H1 (cell line): Measurements from ENCODE around the gene SEPTIN2. TPM values are rescaled to one million over a fixed set of nuclear protein-coding genes. Genes with fewer than 3 reads are reported as not detected.

Experiments
- CTCF ChIA-PET: fragments of 300-600 bp; sonication (Branson Sonifier 250); formaldehyde crosslinking; loops from one replicate; lab custom pipeline; 2021; ENCODE audit not compliant: partially characterized antibody; lab: Charles Lee
- POLR2A ChIA-PET: fragments of 300-600 bp; sonication (Branson Sonifier 250); formaldehyde crosslinking; loops from one replicate; lab custom pipeline; 2021; ENCODE audit warnings: inconsistent platforms; ENCODE audit not compliant: partially characterized antibody; lab: Charles Lee
- DNase-seq, 2 experiments: peaks; one replicate each; pipeline versions ENCODE4 v3.0.0 to v3.0.0-alpha.2; 2010 to 2022; ENCODE audit warnings: low spot score in 2 of 2, low read depth in 1 of 2, mixed read lengths in 1 of 2
- FAIRE-seq: peaks from 2 replicates; lab custom pipeline; 2011; peaks lifted over from hg19 to GRCh38; lab: Jason Lieb, UNC
- H2AFZ ChIP-seq: 2 replicates; pipeline ENCODE4 v1.8.1; 2012; ENCODE audit warnings: low read length, inconsistent platforms
- H2AK5ac ChIP-seq: 2 replicates; pipeline ENCODE4 v1.6.1; 2013; ENCODE audit warnings: low read depth, low read length
- H2BK120ac ChIP-seq: replicated peaks from 2 replicates; pipeline ENCODE3; 2013; ENCODE audit warnings: low read depth, low read length, inconsistent platforms
- H2BK12ac ChIP-seq: 2 replicates; pipeline ENCODE4 v1.6.1; 2013; ENCODE audit warnings: low read depth, low read length
- H2BK15ac ChIP-seq: 2 replicates; pipeline ENCODE4 v1.6.1; 2013; ENCODE audit warnings: low read length
- H2BK20ac ChIP-seq: 2 replicates; pipeline ENCODE4 v1.6.1; 2013; ENCODE audit warnings: low read length
- H2BK5ac ChIP-seq: 2 replicates; pipeline ENCODE4 v1.6.1; 2013; ENCODE audit warnings: low read depth, low read length
- H3K14ac ChIP-seq: 2 replicates; pipeline ENCODE4 v1.6.1; 2013; ENCODE audit warnings: inconsistent platforms; ENCODE audit not compliant: insufficient read length
- H3K18ac ChIP-seq: 2 replicates; pipeline ENCODE4 v1.6.1; 2013; ENCODE audit warnings: low read length; ENCODE audit errors: extremely low read depth
- H3K23ac ChIP-seq: 2 replicates; pipeline ENCODE4 v1.6.1; 2013; ENCODE audit warnings: inconsistent platforms; ENCODE audit not compliant: insufficient read length
- H3K23me2 ChIP-seq: 2 replicates; pipeline ENCODE4 v1.6.1; 2013; ENCODE audit warnings: low read depth, low read length
- H3K27ac ChIP-seq: 2 replicates; pipeline ENCODE4 v1.6.1; 2011; ENCODE audit warnings: low read depth, low read length, inconsistent platforms
- H3K27me3 ChIP-seq, 4 experiments: replicated peaks in 1 of 4; 1 replicate in 1 of 4; 2 replicates in 3 of 4; pipeline versions ENCODE4 v1.6.1 to v1.8.1; 2011 to 2013; ENCODE audit warnings: low read length in 3 of 4, mild to moderate bottlenecking in 3 of 4, inconsistent platforms in 2 of 4, mixed read lengths in 2 of 4, moderate library complexity in 1 of 4; ENCODE audit not compliant: control insufficient read depth in 3 of 4, insufficient read depth in 3 of 4; ENCODE audit errors: extremely low read depth in 1 of 4
- H3K36me3 ChIP-seq, 4 experiments: 2 replicates each; pipeline versions ENCODE4 v1.6.1 to v1.8.1; 2011 to 2013; ENCODE audit warnings: mild to moderate bottlenecking in 4 of 4, low read length in 3 of 4, moderate library complexity in 2 of 4, control low read depth in 1 of 4, inconsistent platforms in 1 of 4; ENCODE audit not compliant: insufficient read depth in 4 of 4, control insufficient read depth in 2 of 4
- H3K4ac ChIP-seq: replicated peaks from 2 replicates; pipeline ENCODE3; 2013; ENCODE audit warnings: low read length, low read depth, mixed read lengths, inconsistent platforms; ENCODE audit not compliant: insufficient read length
- H3K4me1 ChIP-seq, 4 experiments: replicated peaks in 1 of 4; 1 replicate in 1 of 4; 2 replicates in 3 of 4; pipeline versions ENCODE4 v1.6.1 to v1.8.1; 2011 to 2013; ENCODE audit warnings: low read length in 3 of 4, inconsistent platforms in 2 of 4, mixed read lengths in 1 of 4; ENCODE audit not compliant: insufficient read depth in 4 of 4, control insufficient read depth in 3 of 4
- H3K4me2 ChIP-seq, 2 experiments: 2 replicates each; pipeline versions ENCODE4 v1.6.1 to v1.8.1; 2011 to 2013; ENCODE audit warnings: low read depth in 2 of 2, low read length in 2 of 2, control low read depth in 1 of 2, inconsistent platforms in 1 of 2, mild to moderate bottlenecking in 1 of 2; ENCODE audit not compliant: insufficient read depth in 1 of 2
- H3K4me3 ChIP-seq, 4 experiments: fragments of 200-600, 300-600 bp in 1 of 4; sonication (generic), shearing (Covaris generic), sonication (Bioruptor Twin) in 1 of 4; 2 replicates each; pipeline versions ENCODE4 v1.5.1 to v1.8.1; 2011 to 2016; ENCODE audit warnings: low read length in 4 of 4, low read depth in 3 of 4, control low read depth in 2 of 4, inconsistent platforms in 2 of 4, mild to moderate bottlenecking in 2 of 4, mixed read lengths in 1 of 4, moderate library complexity in 1 of 4; ENCODE audit not compliant: insufficient read depth in 2 of 4; ENCODE audit errors: extremely low read depth in 1 of 4
- H3K56ac ChIP-seq: replicated peaks from 2 replicates; pipeline ENCODE3; 2013; ENCODE audit warnings: low read depth, mild to moderate bottlenecking, mixed read lengths, low read length, inconsistent platforms; ENCODE audit not compliant: insufficient read length
- H3K79me1 ChIP-seq: 2 replicates; pipeline ENCODE4 v1.6.1; 2013; ENCODE audit warnings: low read depth, low read length, control low read depth
- H3K79me2 ChIP-seq, 2 experiments: 2 replicates each; pipeline versions ENCODE4 v1.6.1 to v1.8.1; 2012 to 2013; ENCODE audit warnings: low read length in 2 of 2, mild to moderate bottlenecking in 2 of 2, inconsistent platforms in 1 of 2; ENCODE audit not compliant: insufficient read depth in 2 of 2, control insufficient read depth in 1 of 2
- H3K9ac ChIP-seq, 4 experiments: replicated peaks in 1 of 4; 1 replicate in 1 of 4; 2 replicates in 3 of 4; pipeline versions ENCODE4 v1.6.1 to v1.8.1; 2011 to 2013; ENCODE audit warnings: low read depth in 3 of 4, low read length in 3 of 4, control low read depth in 2 of 4, mild to moderate bottlenecking in 2 of 4, moderate library complexity in 2 of 4, inconsistent platforms in 1 of 4; ENCODE audit errors: extremely low read depth in 1 of 4
- H3K9me3 ChIP-seq, 2 experiments: 2 replicates each; pipeline versions ENCODE4 v1.6.1 to v1.8.1; 2012 to 2013; ENCODE audit warnings: mild to moderate bottlenecking in 2 of 2, moderate library complexity in 2 of 2, control low read depth in 1 of 2, inconsistent platforms in 1 of 2, low read depth in 1 of 2, low read length in 1 of 2, mixed read lengths in 1 of 2; ENCODE audit not compliant: insufficient read depth in 2 of 2
- H4K20me1 ChIP-seq, 2 experiments: replicated peaks in 1 of 2; 2 replicates each; pipeline versions ENCODE3 to v1.8.1; 2011 to 2013; ENCODE audit warnings: inconsistent platforms in 2 of 2, low read length in 2 of 2, mild to moderate bottlenecking in 1 of 2; ENCODE audit not compliant: insufficient read depth in 2 of 2, control insufficient read depth in 1 of 2
- H4K5ac ChIP-seq: 2 replicates; pipeline ENCODE4 v1.6.1; 2013; ENCODE audit warnings: low read length, low read depth, mixed read lengths, inconsistent platforms; ENCODE audit not compliant: insufficient read length
- H4K8ac ChIP-seq: 2 replicates; pipeline ENCODE4 v1.8.0; 2013; ENCODE audit warnings: mild to moderate bottlenecking, moderate library complexity, low read length, inconsistent platforms; ENCODE audit not compliant: insufficient read depth; ENCODE audit errors: extremely low read depth
- H4K91ac ChIP-seq: replicated peaks from 2 replicates; pipeline ENCODE3; 2013; ENCODE audit warnings: low read length, mixed read lengths, inconsistent platforms; ENCODE audit not compliant: insufficient read length
- BACH1 ChIP-seq: IDR thresholded peaks from 2 replicates; pipeline ENCODE4 v1.6.1; 2012; ENCODE audit warnings: low read length, improper control_type of control experiment
- BRCA1 ChIP-seq: IDR thresholded peaks from 2 replicates; pipeline ENCODE4 v1.6.1; 2012; ENCODE audit warnings: low read depth, low read length, improper control_type of control experiment
- GTF2F1 ChIP-seq: IDR thresholded peaks from 2 replicates; pipeline ENCODE4 v1.6.1; 2012; ENCODE audit warnings: low read depth, low read length, improper control_type of control experiment, borderline replicate concordance
- MAFK ChIP-seq: IDR thresholded peaks from 2 replicates; pipeline ENCODE4 v1.6.1; 2012; ENCODE audit warnings: low read depth, mild to moderate bottlenecking, improper control_type of control experiment, low read length
- POLR2AphosphoS5 ChIP-seq: IDR thresholded peaks from 2 replicates; pipeline ENCODE4 v1.6.1; 2011; ENCODE audit warnings: low read depth, low read length
- SIN3A ChIP-seq, 2 experiments: IDR thresholded peaks in 1 of 2; conservative IDR thresholded peaks in 1 of 2; 2 replicates each; pipeline ENCODE4 v1.6.1; 2011 to 2012; ENCODE audit warnings: low read length in 2 of 2, improper control_type of control experiment in 1 of 2, low read depth in 1 of 2, mild to moderate bottlenecking in 1 of 2
- SUZ12 ChIP-seq: fragments of 200-600 bp; sonication (generic); IDR thresholded peaks from 2 replicates; pipeline ENCODE4 v1.6.1; 2012; ENCODE audit warnings: mild to moderate bottlenecking, inconsistent platforms, low read length, moderate library complexity, mixed read lengths
- TAF7 ChIP-seq: optimal IDR thresholded peaks from 2 replicates; pipeline ENCODE3; 2011; ENCODE audit warnings: low read depth, mild to moderate bottlenecking, inconsistent platforms, low read length, moderate library complexity, borderline replicate concordance
- TBP ChIP-seq: IDR thresholded peaks from 2 replicates; pipeline ENCODE4 v1.6.1; 2011; ENCODE audit warnings: low read depth, low read length, improper control_type of control experiment
- TEAD4 ChIP-seq: IDR thresholded peaks from 2 replicates; pipeline ENCODE4 v1.6.1; 2012; ENCODE audit warnings: low read depth, low read length, inconsistent platforms, mixed read lengths
- WGBS, 2 experiments: shearing (Covaris generic) in 1 of 2; methylation state at CpG; one replicate each; pipeline versions ENCODE4 v1.1.6 to v1.1.7; 2013 to 2015; ENCODE audit warnings: low lambda C conversion rate in 2 of 2, mixed read lengths in 2 of 2, inconsistent platforms in 1 of 2, low coverage in 1 of 2, missing lambda C conversion rate in 1 of 2; ENCODE audit not compliant: insufficient replicate concordance in 2 of 2, insufficient coverage in 1 of 2, insufficient read length in 1 of 2; ENCODE audit errors: extremely low coverage in 1 of 2, missing lambda C conversion rate in 1 of 2; 5-methylcytosine and 5-hydroxymethylcytosine counted together
- polyA plus RNA-seq, 7 experiments: library from polyadenylated mRNA; depleted of rRNA in 3 of 7; stranded (reverse) in 5 of 7; unstranded in 2 of 7; fragments of >200 nt in 5 of 7; fragments of 200-250 nt in 2 of 7; gene quantifications; 1 replicate in 5 of 7; 2 replicates in 1 of 7; 4 replicates in 1 of 7; pipeline versions ENCODE4 v1.2.1 to v1.2.3, GENCODE V29; 2011 to 2013; ENCODE audit warnings: missing spikeins in 2 of 7, mixed read lengths in 2 of 7
- total RNA-seq: library from RNA; stranded (reverse); fragmentation: NEBNext Ultra II Directional; extraction: Animal tissue kit (Norgen Biotek cat#: 25700); gene quantifications from 2 replicates; pipeline ENCODE4 v1.2.1, GENCODE V29; 2021
- TF ChIP-seq, protein P1 (sequence below): IDR thresholded peaks from 2 replicates; pipeline ENCODE4 v1.6.1; 2011; ENCODE audit warnings: low read depth, mild to moderate bottlenecking, low read length; ENCODE audit not compliant: insufficient read depth
- TF ChIP-seq, protein P2 (sequence below): IDR thresholded peaks from 2 replicates; pipeline ENCODE4 v1.6.1; 2012; ENCODE audit warnings: inconsistent platforms

SEPTIN2 gene
- total and polyA plus RNA-seq, 2 of the 8 experiments (the other 6 are each of a cell fraction or from before 2014, with no cell fraction given), result 392 to 650 TPM

DNA sequence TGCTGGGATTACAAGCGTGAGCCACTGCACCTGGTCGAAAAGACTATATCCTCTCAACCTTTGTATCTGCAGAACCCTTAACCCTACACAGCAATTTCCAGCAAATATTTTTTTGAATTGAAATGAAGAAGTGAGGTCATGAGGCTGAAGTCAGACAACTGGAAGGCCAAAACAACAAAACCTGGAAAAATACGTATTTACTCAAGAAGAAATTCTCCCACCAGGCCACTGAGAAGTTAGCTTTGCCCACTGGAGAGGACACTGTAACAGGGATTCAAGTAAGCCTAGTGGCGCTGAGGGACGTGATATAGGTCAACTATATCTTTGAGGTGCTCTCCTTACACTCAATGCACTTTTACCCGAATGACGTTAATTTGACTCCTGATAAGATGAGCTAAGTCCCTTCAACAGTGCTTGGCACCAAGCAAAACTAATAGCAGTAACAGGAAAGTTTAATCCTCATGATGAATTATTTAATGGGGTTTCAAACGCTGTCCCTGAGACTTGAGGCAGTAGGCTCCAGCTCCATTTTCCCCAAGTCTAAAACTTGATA, 2.1 kb upstream of the SEPTIN2 start:
- no peak overlapping the region; a peak in 1 of 7 replicates for H3K9ac ChIP-seq
- CTCF ChIA-PET, result interaction anchor here (0.7 to 1.5 kb wide), 3 partner anchors 9 to 39 kb away, joined by 3 to 5 read pairs (median 3); no protein-coding TSS in a partner anchor
- TF ChIP-seq TEAD4 (no peak), SUZ12 (no peak), BACH1 (no peak), POLR2AphosphoS5 (no peak), GTF2F1 (no peak), SIN3A (conservative IDR thresholded peaks at IDR 0.05 in 1 of 2, IDR thresholded peaks at IDR 0.05 in 1 of 2; ENCODE audit: low read depth in 1 of 2, low read length in 2 of 2) (no peak), BRCA1 (no peak), MAFK (no peak), TBP (no peak), TAF7 (no peak)
- TF ChIP-seq, protein P1, sequence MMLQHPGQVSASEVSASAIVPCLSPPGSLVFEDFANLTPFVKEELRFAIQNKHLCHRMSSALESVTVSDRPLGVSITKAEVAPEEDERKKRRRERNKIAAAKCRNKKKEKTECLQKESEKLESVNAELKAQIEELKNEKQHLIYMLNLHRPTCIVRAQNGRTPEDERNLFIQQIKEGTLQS, result no peak
- TF ChIP-seq, protein P2, sequence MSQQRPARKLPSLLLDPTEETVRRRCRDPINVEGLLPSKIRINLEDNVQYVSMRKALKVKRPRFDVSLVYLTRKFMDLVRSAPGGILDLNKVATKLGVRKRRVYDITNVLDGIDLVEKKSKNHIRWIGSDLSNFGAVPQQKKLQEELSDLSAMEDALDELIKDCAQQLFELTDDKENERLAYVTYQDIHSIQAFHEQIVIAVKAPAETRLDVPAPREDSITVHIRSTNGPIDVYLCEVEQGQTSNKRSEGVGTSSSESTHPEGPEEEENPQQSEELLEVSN, result no peak

More for the DNA sequence above, 2.1 kb upstream of the SEPTIN2 start:
- no peak overlapping the region for H4K91ac ChIP-seq
- no peak overlapping the region for H3K23ac ChIP-seq
- H2BK20ac ChIP-seq, result no peak overlapping the region
- no peak overlapping the region for H2BK12ac ChIP-seq
- FAIRE-seq (no peak), DNase-seq (no peak)
- no peak overlapping the region for H3K27ac ChIP-seq
- H3K36me3 ChIP-seq, result peaks cover 0 to 7% (median 0%) of the 10 kb centered on the region in 4 experiments; a peak in 1 of 8 replicates
- H2BK120ac ChIP-seq, result no peak overlapping the region
- H4K20me1 ChIP-seq, result peaks cover 4 to 23% of the 10 kb centered on the region in 2 experiments
- H3K79me1 ChIP-seq, result peaks cover 9% of the 10 kb centered on the region
- H3K18ac ChIP-seq, result no peak overlapping the region
- H3K4me1 ChIP-seq, result peaks cover 0 to 6% (median 1%) of the 10 kb centered on the region in 4 experiments; a peak in 4 of 7 replicates
- H3K79me2 ChIP-seq, result peaks cover 74 to 90% of the 10 kb centered on the region in 2 experiments
- H2AFZ ChIP-seq, result no peak overlapping the region
- H3K9me3 ChIP-seq, result no peaks in the 10 kb centered on the region
- H3K14ac ChIP-seq, result no peak overlapping the region
- H4K5ac ChIP-seq, result no peak overlapping the region
- no peak overlapping the region for H2BK5ac ChIP-seq
- WGBS, 2 experiments, result 89% methylated on average over 8 of the region's 8 CpGs; no CpG with 5 or more reads in 1 of the 2 experiments
- POLR2A ChIA-PET, result interaction anchor here (1.1 to 3.6 kb wide), 13 partner anchors 10 to 212 kb away, joined by 3 to 47 read pairs (median 5); no protein-coding TSS in a partner anchor
- H3K4me3 ChIP-seq, result peak overlapping the region in 2 of 4 experiments; percentile 72 to 95; a peak in 2 of 8 replicates
- H3K23me2 ChIP-seq, result peaks cover 10% of the 10 kb centered on the region
- H3K4me2 ChIP-seq, result peak overlapping the region; percentile 90 to 93
- H3K27me3 ChIP-seq, result no peaks in the 10 kb centered on the region
- H2AK5ac ChIP-seq, result no peak overlapping the region; the same call in 1 of the 2 replicates
- no peak overlapping the region for H3K56ac ChIP-seq
- no peak overlapping the region for H2BK15ac ChIP-seq
- H3K4ac ChIP-seq, result no peak overlapping the region
- no peak overlapping the region for H4K8ac ChIP-seq
